GM12801 (cell line): ENCODE results near the gene SLAMF9.

Experiments
- TF ChIP-seq, protein P1 (sequence below): IDR thresholded peaks from one replicate; pipeline ENCODE4 v1.5.1; 2011; ENCODE audit warnings: control low read depth; ENCODE audit not compliant: insufficient read length; ENCODE audit errors: extremely low read depth

Gene SLAMF9

GRCh38 chr1:159991513-159991912 lies 37.5 kb upstream of the SLAMF9 start:
- TF ChIP-seq, protein P1, sequence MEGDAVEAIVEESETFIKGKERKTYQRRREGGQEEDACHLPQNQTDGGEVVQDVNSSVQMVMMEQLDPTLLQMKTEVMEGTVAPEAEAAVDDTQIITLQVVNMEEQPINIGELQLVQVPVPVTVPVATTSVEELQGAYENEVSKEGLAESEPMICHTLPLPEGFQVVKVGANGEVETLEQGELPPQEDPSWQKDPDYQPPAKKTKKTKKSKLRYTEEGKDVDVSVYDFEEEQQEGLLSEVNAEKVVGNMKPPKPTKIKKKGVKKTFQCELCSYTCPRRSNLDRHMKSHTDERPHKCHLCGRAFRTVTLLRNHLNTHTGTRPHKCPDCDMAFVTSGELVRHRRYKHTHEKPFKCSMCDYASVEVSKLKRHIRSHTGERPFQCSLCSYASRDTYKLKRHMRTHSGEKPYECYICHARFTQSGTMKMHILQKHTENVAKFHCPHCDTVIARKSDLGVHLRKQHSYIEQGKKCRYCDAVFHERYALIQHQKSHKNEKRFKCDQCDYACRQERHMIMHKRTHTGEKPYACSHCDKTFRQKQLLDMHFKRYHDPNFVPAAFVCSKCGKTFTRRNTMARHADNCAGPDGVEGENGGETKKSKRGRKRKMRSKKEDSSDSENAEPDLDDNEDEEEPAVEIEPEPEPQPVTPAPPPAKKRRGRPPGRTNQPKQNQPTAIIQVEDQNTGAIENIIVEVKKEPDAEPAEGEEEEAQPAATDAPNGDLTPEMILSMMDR = no peak

- TF ChIP-seq, protein P1 = no peak
These were observed 36.0 kb upstream of the SLAMF9 start for GRCh38 chr1:159990005-159990404.

GRCh38 chr1:159989581-159989980 lies 35.5 kb upstream of the SLAMF9 start:
- TF ChIP-seq, protein P1 = no peak

DNA sequence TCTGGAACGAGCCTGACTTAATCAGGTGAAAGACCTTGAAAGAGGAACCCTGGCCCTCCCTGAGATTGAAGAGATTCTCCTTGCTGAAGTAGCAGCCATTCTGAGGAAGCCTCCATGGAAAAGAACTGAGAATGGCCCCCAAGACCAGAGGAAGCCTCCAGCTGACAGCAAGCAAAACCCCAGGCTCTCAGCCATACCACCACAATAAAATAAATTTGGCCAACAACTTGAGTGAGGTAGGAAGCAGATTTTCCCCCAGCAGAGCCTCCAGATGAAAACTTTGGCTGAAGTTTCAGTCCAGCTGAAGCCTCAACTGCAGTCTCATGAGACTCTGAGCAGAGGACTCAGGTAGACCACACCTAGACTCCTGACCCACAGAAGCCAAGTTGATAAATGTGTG lies 34.0 kb upstream of the SLAMF9 start:
- TF ChIP-seq, protein P1 = no peak

DNA sequence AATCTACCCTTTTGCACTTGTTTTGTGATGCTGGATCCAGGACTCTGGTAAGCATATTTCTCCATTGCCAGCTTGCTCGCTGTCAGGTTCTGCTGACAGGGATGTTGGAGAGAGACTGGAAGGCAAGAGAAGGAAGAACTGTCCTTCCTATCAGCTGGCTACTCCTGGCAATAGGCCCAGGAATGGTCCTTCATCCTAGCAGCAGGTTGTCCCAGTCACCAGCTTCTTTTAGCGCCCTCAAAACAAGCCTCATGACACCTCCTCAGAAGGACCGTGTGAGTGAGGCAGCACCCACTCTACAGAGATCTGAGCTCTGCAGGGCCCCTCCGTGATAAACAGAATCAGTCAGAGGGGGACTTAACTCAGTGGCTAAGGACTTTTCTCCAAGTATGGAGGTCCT lies 33.1 kb upstream of the SLAMF9 start:
- TF ChIP-seq, protein P1 = no peak

- TF ChIP-seq, protein P1 = no peak
These were observed 32.5 kb upstream of the SLAMF9 start for GRCh38 chr1:159986531-159986930.

DNA sequence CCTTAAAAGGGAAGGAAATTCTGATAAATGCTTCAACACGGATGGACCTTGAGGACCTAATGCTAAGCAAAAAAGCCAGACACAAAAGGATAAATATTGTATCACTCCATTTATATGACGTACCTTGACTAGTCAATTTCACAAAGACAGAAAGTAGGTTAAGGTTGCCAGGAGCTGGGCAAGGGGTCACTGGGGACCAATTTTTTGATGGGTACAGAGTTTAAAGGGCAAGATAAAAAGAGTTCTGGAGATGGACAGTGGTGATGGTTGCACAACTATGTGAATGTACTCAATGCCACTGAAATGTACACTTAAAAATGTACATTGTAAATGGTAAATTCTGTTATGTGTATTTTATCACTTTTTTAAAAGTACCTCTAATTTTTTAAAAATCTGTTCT lies 32.1 kb upstream of the SLAMF9 start:
- TF ChIP-seq, protein P1 = no peak

GRCh38 chr1:159985473-159985872 lies 31.4 kb upstream of the SLAMF9 start:
- TF ChIP-seq, protein P1 = no peak
